OCI-LY3 (cell line): ENCODE data around the gene CEMIP.

Experiments
- H2AFZ ChIP-seq: fragments of 200-600, 300-600 bp; shearing (Covaris generic); 2 replicates; pipeline ENCODE4 v1.6.0; 2014; ENCODE audit warnings: antibody characterized with exemption, low read depth, low read length
- H3K27ac ChIP-seq: fragments of 200-600, 300-600 bp; sonication (generic); 2 replicates; pipeline ENCODE4 v1.5.1; 2014; ENCODE audit warnings: mild to moderate bottlenecking, low read length, moderate library complexity, mixed read lengths
- H3K27me3 ChIP-seq: fragments of 200-600, 300-600 bp; sonication (generic); 2 replicates; pipeline ENCODE4 v1.6.1; 2014; ENCODE audit warnings: low read depth, low read length, mixed read lengths
- H3K36me3 ChIP-seq: fragments of 200-600, 300-600 bp; sonication (generic); replicated peaks from 2 replicates; pipeline ENCODE3; 2014; ENCODE audit warnings: low read depth, low read length, mixed read lengths
- H3K4me1 ChIP-seq: fragments of 300-600, 200-600 bp; sonication (generic); 2 replicates; pipeline ENCODE4 v1.6.1; 2014; ENCODE audit warnings: low read length, mixed read lengths
- H3K4me2 ChIP-seq: fragments of 200-600, 300-600 bp; sonication (generic); 2 replicates; pipeline ENCODE4 v1.6.1; 2014; ENCODE audit warnings: low read length, mixed read lengths
- H3K4me3 ChIP-seq: fragments of 300-600, 200-600 bp; sonication (generic); 2 replicates; pipeline ENCODE4 v1.5.1; 2014; ENCODE audit warnings: antibody characterized with exemption, mild to moderate bottlenecking, low read length, moderate library complexity
- H3K79me2 ChIP-seq: fragments of 300-600, 200-600 bp; shearing (Covaris generic); 2 replicates; pipeline ENCODE4 v1.6.1; 2014; ENCODE audit warnings: mild to moderate bottlenecking, low read length, mixed read lengths
- H3K9ac ChIP-seq: fragments of 300-600, 200-600 bp; shearing (Covaris generic); 2 replicates; pipeline ENCODE4 v1.6.0; 2014; ENCODE audit warnings: mild to moderate bottlenecking, low read length, moderate library complexity
- H3K9me3 ChIP-seq: fragments of 200-600, 300-600 bp; shearing (Covaris generic); 2 replicates; pipeline ENCODE4 v1.6.1; 2014; ENCODE audit warnings: low read length, mixed read lengths; ENCODE audit not compliant: insufficient read depth
- H4K20me1 ChIP-seq: fragments of 200-600, 300-600 bp; sonication (generic); 2 replicates; pipeline ENCODE4 v1.6.1; 2016; ENCODE audit warnings: low read length, mixed read lengths; ENCODE audit not compliant: insufficient read depth
- EZH2phosphoT487 ChIP-seq: fragments of 200-600 bp; shearing (Covaris generic); IDR thresholded peaks from 2 replicates; pipeline ENCODE4 v1.6.1; 2018; ENCODE audit warnings: antibody characterized with exemption, mixed run types, low read depth
- TF ChIP-seq, protein P1 (sequence below): fragments of 200-600, 300-600 bp; sonication (generic); IDR thresholded peaks from 2 replicates; pipeline ENCODE4 v1.5.1; 2014; ENCODE audit warnings: antibody characterized with exemption, low read length, low read depth

Gene CEMIP

DNA sequence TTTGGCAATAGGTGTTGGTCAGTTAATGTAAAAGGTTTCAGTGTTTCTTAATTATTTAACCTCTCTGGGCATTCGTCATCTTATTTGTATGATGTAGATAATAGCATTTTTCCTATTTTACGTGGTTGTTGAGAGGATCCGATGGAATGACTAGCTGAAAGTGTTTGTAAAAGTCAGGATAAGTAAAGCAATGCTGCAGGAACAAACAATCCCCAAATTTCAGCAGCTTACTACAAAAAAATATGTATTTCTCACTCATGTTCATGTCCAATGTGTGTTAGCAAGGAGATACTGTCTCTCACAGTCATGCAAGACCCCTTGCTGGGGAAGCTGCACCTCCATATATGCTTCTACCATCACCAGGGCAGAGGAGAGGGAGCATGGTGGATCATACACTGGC lies 38.7 kb downstream of the CEMIP start:
- H3K27ac ChIP-seq, result no peak overlapping the region
- TF ChIP-seq, protein P1, sequence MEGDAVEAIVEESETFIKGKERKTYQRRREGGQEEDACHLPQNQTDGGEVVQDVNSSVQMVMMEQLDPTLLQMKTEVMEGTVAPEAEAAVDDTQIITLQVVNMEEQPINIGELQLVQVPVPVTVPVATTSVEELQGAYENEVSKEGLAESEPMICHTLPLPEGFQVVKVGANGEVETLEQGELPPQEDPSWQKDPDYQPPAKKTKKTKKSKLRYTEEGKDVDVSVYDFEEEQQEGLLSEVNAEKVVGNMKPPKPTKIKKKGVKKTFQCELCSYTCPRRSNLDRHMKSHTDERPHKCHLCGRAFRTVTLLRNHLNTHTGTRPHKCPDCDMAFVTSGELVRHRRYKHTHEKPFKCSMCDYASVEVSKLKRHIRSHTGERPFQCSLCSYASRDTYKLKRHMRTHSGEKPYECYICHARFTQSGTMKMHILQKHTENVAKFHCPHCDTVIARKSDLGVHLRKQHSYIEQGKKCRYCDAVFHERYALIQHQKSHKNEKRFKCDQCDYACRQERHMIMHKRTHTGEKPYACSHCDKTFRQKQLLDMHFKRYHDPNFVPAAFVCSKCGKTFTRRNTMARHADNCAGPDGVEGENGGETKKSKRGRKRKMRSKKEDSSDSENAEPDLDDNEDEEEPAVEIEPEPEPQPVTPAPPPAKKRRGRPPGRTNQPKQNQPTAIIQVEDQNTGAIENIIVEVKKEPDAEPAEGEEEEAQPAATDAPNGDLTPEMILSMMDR, result no peak
- no peak for TF ChIP-seq EZH2phosphoT487

DNA sequence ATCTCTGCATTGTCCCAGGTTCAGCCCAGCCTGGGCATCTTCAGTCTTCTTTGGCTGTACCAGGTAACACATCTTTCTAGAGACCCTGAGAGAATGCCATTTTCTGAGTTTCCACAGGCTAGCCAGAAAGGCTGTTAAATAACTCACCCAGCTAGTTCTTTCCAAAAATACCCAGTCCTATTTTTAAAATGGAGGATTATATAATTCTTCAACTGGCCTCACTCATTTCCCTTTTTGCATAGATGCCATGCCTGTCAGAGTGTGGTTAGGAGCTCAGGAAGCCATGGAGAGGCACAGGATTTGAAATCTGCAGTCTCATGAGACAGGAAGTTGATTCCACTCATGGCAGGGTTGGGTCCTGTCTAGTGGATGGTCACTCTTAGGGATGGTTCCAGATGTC lies 39.8 kb downstream of the CEMIP start:
- Histone ChIP-seq H3K36me3 (no peaks in the 10 kb centered on the region), H4K20me1 (no peaks in the 10 kb centered on the region), H3K79me2 (no peaks in the 10 kb centered on the region), H3K4me3 (no peak overlapping the region), H3K27ac (no peak overlapping the region), H3K27me3 (no peaks in the 10 kb centered on the region), H3K4me1 (peaks cover 21% of the 10 kb centered on the region), H2AFZ (no peak overlapping the region), H3K9me3 (no peaks in the 10 kb centered on the region), H3K9ac (no peak overlapping the region), H3K4me2 (no peak overlapping the region)
- TF ChIP-seq EZH2phosphoT487, result no peak
- TF ChIP-seq, protein P1, result no peak

More for the DNA sequence above, 38.7 kb downstream of the CEMIP start:
- Histone ChIP-seq H3K9me3 (no peaks in the 10 kb centered on the region), H3K27me3 (no peaks in the 10 kb centered on the region), H3K9ac (no peak overlapping the region), H2AFZ (no peak overlapping the region), H3K4me1 (peaks cover 10% of the 10 kb centered on the region), H3K4me2 (no peak overlapping the region), H4K20me1 (no peaks in the 10 kb centered on the region), H3K79me2 (no peaks in the 10 kb centered on the region), H3K36me3 (no peaks in the 10 kb centered on the region), H3K4me3 (no peak overlapping the region)

DNA sequence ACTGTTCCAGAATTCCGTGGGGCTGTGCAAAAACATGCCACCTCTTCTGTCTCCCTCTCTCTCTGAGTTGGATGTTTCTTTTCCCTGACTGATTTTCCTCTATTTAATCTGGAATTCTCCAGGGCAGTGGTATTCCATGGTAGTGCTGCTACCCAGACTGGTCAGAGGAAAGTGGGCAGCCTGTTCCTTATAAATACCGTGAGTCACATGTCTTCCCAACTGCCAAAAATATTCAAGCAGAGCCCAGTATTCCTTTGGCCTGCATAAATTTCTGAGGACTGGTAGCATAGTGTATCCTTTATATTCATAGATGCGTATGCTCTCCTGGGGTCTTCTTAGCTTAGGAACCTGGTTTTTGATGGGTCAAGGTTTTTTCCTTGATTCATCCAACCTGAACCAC lies 40.9 kb downstream of the CEMIP start:
- Histone ChIP-seq H3K4me2 (no peak overlapping the region), H2AFZ (no peak overlapping the region), H3K27ac (no peak overlapping the region), H3K27me3 (no peaks in the 10 kb centered on the region), H4K20me1 (no peaks in the 10 kb centered on the region), H3K36me3 (no peaks in the 10 kb centered on the region), H3K4me3 (no peak overlapping the region), H3K4me1 (peaks cover 32% of the 10 kb centered on the region), H3K9ac (no peak overlapping the region), H3K79me2 (no peaks in the 10 kb centered on the region), H3K9me3 (no peaks in the 10 kb centered on the region)
- no peak for TF ChIP-seq EZH2phosphoT487
- TF ChIP-seq, protein P1, result no peak

DNA sequence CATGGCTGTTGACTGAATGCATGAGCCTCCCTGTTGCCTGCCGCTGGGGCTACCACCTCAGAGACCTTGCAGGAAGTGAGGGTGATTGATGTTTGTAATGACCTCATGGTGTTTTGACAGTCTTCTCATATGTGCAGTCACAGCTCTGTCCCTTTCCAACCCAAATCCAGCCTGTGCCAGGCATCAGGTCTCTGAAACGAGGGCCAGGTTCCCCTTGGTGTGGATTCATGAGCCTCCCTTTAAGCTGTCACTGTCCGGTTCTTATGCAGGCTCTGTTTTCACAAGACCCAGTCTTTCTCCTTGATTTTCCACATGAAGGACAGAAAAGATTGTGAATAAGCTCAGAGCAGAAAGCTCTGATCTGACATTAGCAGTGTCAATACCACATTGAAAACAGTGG lies 43.1 kb downstream of the CEMIP start:
- TF ChIP-seq, protein P1, result no peak
- TF ChIP-seq EZH2phosphoT487, result no peak
- H3K9me3 ChIP-seq, result no peaks in the 10 kb centered on the region
- H3K4me2 ChIP-seq, result no peak overlapping the region
- no peak overlapping the region for H3K4me3 ChIP-seq
- H3K27ac ChIP-seq, result no peak overlapping the region
- H4K20me1 ChIP-seq, result no peaks in the 10 kb centered on the region
- H3K9ac ChIP-seq, result no peak overlapping the region
- H2AFZ ChIP-seq, result no peak overlapping the region
- H3K79me2 ChIP-seq, result no peaks in the 10 kb centered on the region
- peaks cover 35% of the 10 kb centered on the region for H3K4me1 ChIP-seq
- no peaks in the 10 kb centered on the region for H3K36me3 ChIP-seq
- H3K27me3 ChIP-seq, result no peaks in the 10 kb centered on the region
